ENCODE data around the gene RPL7A.

Gene RPL7A

DNA sequence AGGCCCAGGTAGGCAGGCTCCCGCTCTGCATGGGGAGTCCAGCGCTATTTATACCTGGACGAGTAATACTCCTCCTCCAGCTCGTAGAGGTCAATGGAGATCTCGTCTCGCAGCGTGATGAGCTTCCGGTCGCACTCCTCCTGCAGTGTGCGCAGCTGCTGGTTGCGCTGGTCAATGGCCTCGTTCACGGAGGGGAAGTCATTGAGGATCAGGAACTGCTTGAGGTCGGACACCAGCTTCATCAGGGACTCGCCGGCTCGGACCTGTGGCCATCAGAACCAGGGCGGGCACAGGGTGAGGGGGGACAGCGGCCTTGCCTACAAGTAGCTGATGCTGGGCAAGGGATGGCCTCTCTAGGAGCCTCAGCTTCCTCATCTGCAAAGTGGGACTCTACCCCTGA, 3.9 kb upstream of the RPL7A start:
- Histone ChIP-seq H3K27me3 (ENCODE audit: control insufficient read depth, low read length) (no peaks in the 10 kb centered on the region), H3K9me3 (ENCODE audit: control insufficient read depth, insufficient read depth, low read length) (no peaks in the 10 kb centered on the region), H3K4me3 (ENCODE audit: low read length) (no peak overlapping the region), H3K9me2 (replicated peaks; ENCODE audit: control insufficient read depth, low read length) (no peaks in the 10 kb centered on the region), H3K79me2 (ENCODE audit: control insufficient read depth, low read length) (peaks cover 43% of the 10 kb centered on the region), H3K4me1 (ENCODE audit: control insufficient read depth, low read length) (peaks cover 40% of the 10 kb centered on the region), H3F3A (ENCODE audit: control insufficient read depth, insufficient read depth) (peaks cover 15% of the 10 kb centered on the region), H3K27ac (ENCODE audit: low read depth, low read length) (no peak overlapping the region), H3K36me3 (ENCODE audit: control insufficient read depth, low read length) (peaks cover 86% of the 10 kb centered on the region), H3K4me2 (ENCODE audit: low read length) (no peak overlapping the region), H4K20me1 (ENCODE audit: control insufficient read depth, insufficient read depth, low read depth, low read length) (peaks cover 5% of the 10 kb centered on the region; the same call in 1 of the 2 replicates)
- no peak for TF ChIP-seq EZH2phosphoT487 (IDR thresholded peaks at IDR 0.05; ENCODE audit: borderline replicate concordance, low read length)

DNA sequence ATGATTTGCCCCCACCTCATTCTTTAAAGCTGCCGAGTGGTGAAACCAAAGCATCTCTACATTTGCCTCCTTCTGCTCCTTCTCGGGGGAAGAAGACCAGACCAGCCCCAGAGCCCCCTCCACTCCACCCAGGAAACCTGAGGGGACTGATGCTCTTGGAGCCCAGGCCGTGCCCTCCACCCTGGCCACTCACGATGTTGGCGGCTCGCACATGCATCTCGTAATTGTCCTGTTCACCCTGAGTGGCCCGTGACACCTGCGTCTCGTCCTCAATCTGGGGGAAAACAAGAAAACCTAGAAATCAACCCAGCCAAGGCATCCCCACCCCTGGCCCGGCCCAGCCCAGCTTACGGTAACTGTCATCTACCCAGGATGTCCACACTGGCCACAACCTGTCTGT, 3.0 kb upstream of the RPL7A start:
- no peaks in the 10 kb centered on the region for H3K9me2 ChIP-seq (replicated peaks; ENCODE audit: control insufficient read depth, low read length)
- peaks cover 13% of the 10 kb centered on the region; the same call in 1 of the 2 replicates for H4K20me1 ChIP-seq (ENCODE audit: control insufficient read depth, insufficient read depth, low read depth, low read length)
- H3K9me3 ChIP-seq (ENCODE audit: control insufficient read depth, insufficient read depth, low read length) = no peaks in the 10 kb centered on the region
- no peaks in the 10 kb centered on the region for H3K27me3 ChIP-seq (ENCODE audit: control insufficient read depth, low read length)
- H3K36me3 ChIP-seq (ENCODE audit: control insufficient read depth, low read length) = peaks cover 86% of the 10 kb centered on the region
- no peak overlapping the region for H3K4me2 ChIP-seq (ENCODE audit: low read length)
- peaks cover 17% of the 10 kb centered on the region for H3F3A ChIP-seq (ENCODE audit: control insufficient read depth, insufficient read depth)
- no peak overlapping the region for H3K27ac ChIP-seq (ENCODE audit: low read depth, low read length)
- TF ChIP-seq EZH2phosphoT487 (IDR thresholded peaks at IDR 0.05; ENCODE audit: borderline replicate concordance, low read length) = no peak
- TF ChIP-seq, protein P1, sequence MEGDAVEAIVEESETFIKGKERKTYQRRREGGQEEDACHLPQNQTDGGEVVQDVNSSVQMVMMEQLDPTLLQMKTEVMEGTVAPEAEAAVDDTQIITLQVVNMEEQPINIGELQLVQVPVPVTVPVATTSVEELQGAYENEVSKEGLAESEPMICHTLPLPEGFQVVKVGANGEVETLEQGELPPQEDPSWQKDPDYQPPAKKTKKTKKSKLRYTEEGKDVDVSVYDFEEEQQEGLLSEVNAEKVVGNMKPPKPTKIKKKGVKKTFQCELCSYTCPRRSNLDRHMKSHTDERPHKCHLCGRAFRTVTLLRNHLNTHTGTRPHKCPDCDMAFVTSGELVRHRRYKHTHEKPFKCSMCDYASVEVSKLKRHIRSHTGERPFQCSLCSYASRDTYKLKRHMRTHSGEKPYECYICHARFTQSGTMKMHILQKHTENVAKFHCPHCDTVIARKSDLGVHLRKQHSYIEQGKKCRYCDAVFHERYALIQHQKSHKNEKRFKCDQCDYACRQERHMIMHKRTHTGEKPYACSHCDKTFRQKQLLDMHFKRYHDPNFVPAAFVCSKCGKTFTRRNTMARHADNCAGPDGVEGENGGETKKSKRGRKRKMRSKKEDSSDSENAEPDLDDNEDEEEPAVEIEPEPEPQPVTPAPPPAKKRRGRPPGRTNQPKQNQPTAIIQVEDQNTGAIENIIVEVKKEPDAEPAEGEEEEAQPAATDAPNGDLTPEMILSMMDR (IDR thresholded peaks at IDR 0.05; ENCODE audit: low read depth, low read length, poor library complexity, severe bottlenecking) = no peak
- H3K4me1 ChIP-seq (ENCODE audit: control insufficient read depth, low read length) = peaks cover 43% of the 10 kb centered on the region
- no peak overlapping the region for H3K4me3 ChIP-seq (ENCODE audit: low read length)
- peaks cover 52% of the 10 kb centered on the region for H3K79me2 ChIP-seq (ENCODE audit: control insufficient read depth, low read length)

- peaks cover 86% of the 10 kb centered on the region for H3K36me3 ChIP-seq (ENCODE audit: control insufficient read depth, low read length)
- H3K4me1 ChIP-seq (ENCODE audit: control insufficient read depth, low read length) = peaks cover 42% of the 10 kb centered on the region
- H3K9me3 ChIP-seq (ENCODE audit: control insufficient read depth, insufficient read depth, low read length) = no peaks in the 10 kb centered on the region
- no peaks in the 10 kb centered on the region for H3K27me3 ChIP-seq (ENCODE audit: control insufficient read depth, low read length)
- no peak overlapping the region for H3K27ac ChIP-seq (ENCODE audit: low read depth, low read length)
- H3K4me2 ChIP-seq (ENCODE audit: low read length) = peak overlapping the region; percentile 98; the same call in 1 of the 2 replicates
- H4K20me1 ChIP-seq (ENCODE audit: control insufficient read depth, insufficient read depth, low read depth, low read length) = peaks cover 16% of the 10 kb centered on the region; the same call in 1 of the 2 replicates
- TF ChIP-seq EZH2phosphoT487 (IDR thresholded peaks at IDR 0.05; ENCODE audit: borderline replicate concordance, low read length) = no peak
- TF ChIP-seq, protein P1 (IDR thresholded peaks at IDR 0.05; ENCODE audit: low read depth, low read length, poor library complexity, severe bottlenecking) = no peak
- no peaks in the 10 kb centered on the region for H3K9me2 ChIP-seq (replicated peaks; ENCODE audit: control insufficient read depth, low read length)
- H3K4me3 ChIP-seq (ENCODE audit: low read length) = no peak overlapping the region
- peaks cover 23% of the 10 kb centered on the region for H3F3A ChIP-seq (ENCODE audit: control insufficient read depth, insufficient read depth)
- H3K79me2 ChIP-seq (ENCODE audit: control insufficient read depth, low read length) = peaks cover 57% of the 10 kb centered on the region
Measured at GRCh38 chr9:133345596-133345995, 2.4 kb upstream of the RPL7A start.

- H3F3A ChIP-seq (ENCODE audit: control insufficient read depth, insufficient read depth) = peaks cover 29% of the 10 kb centered on the region
- no peaks in the 10 kb centered on the region for H3K9me2 ChIP-seq (replicated peaks; ENCODE audit: control insufficient read depth, low read length)
- no peaks in the 10 kb centered on the region for H3K9me3 ChIP-seq (ENCODE audit: control insufficient read depth, insufficient read depth, low read length)
- H3K27me3 ChIP-seq (ENCODE audit: control insufficient read depth, low read length) = no peaks in the 10 kb centered on the region
- H3K27ac ChIP-seq (ENCODE audit: low read depth, low read length) = no peak overlapping the region
- peaks cover 86% of the 10 kb centered on the region for H3K36me3 ChIP-seq (ENCODE audit: control insufficient read depth, low read length)
- H3K79me2 ChIP-seq (ENCODE audit: control insufficient read depth, low read length) = peaks cover 57% of the 10 kb centered on the region
- TF ChIP-seq, protein P1 (IDR thresholded peaks at IDR 0.05; ENCODE audit: low read depth, low read length, poor library complexity, severe bottlenecking) = no peak
- no peak for TF ChIP-seq EZH2phosphoT487 (IDR thresholded peaks at IDR 0.05; ENCODE audit: borderline replicate concordance, low read length)
- peaks cover 16% of the 10 kb centered on the region; the same call in 1 of the 2 replicates for H4K20me1 ChIP-seq (ENCODE audit: control insufficient read depth, insufficient read depth, low read depth, low read length)
- H3K4me3 ChIP-seq (ENCODE audit: low read length) = peak overlapping the region; percentile 83
- peaks cover 36% of the 10 kb centered on the region for H3K4me1 ChIP-seq (ENCODE audit: control insufficient read depth, low read length)
- H3K4me2 ChIP-seq (ENCODE audit: low read length) = peak overlapping the region; percentile 98
Measured at GRCh38 chr9:133346021-133346785, 1.8 kb upstream of the RPL7A start.

All from DOHH2 (cell line).